Activated T-cell treated with anti-CD3 and anti-CD28 coated beads, Interleukin-2, amount 50 U/mL, for 4 hours (primary cell): ENCODE results near the gene TIGIT. TPM values are rescaled to one million over a fixed set of nuclear protein-coding genes. Genes with fewer than 3 reads are reported as not detected.

Source experiments
- ATAC-seq, 2 donors: fragments of 200-7000 bp; cut with Tn5 transposase; one replicate each; pipeline ENCODE4 v1.10.0; 2021
- DNase-seq: peaks from one replicate; pipeline ENCODE4 v3.0.0-alpha.2; 2020
- H3K27me3 Mint-ChIP-seq: one replicate; pipeline ENCODE4 v1.8.0; 2021; ENCODE audit warnings: low read depth, mixed read lengths
- H3K36me3 Mint-ChIP-seq: one replicate; pipeline ENCODE4 v1.8.0; 2022; ENCODE audit warnings: mixed read lengths; ENCODE audit not compliant: insufficient read depth
- H3K4me1 Mint-ChIP-seq: one replicate; pipeline ENCODE4 v1.8.0; 2021; ENCODE audit warnings: low read depth, mixed read lengths
- H3K4me3 Mint-ChIP-seq: one replicate; pipeline ENCODE4 v1.8.0; 2021; ENCODE audit warnings: mild to moderate bottlenecking, moderate library complexity, mixed read lengths
- H3K9me3 Mint-ChIP-seq: one replicate; pipeline ENCODE4 v1.8.0; 2021; ENCODE audit warnings: mixed read lengths
- total RNA-seq, 3 donors: library from RNA; stranded (reverse); gene quantifications; one replicate each; pipeline ENCODE4 v1.2.1, GENCODE V29; 2021

The TIGIT gene
- total RNA-seq, 3 donors from 2014 or later = 16.7 to 22.6 (median 20.9) TPM

GRCh38 chr3:114328345-114328744 is 34.5 kb downstream of the TIGIT start:
- Mint-ChIP-seq H3K9me3 (no peaks in the 10 kb centered on the region), H3K36me3 (peaks cover 18% of the 10 kb centered on the region), H3K27me3 (no peaks in the 10 kb centered on the region), H3K4me1 (peaks cover 87% of the 10 kb centered on the region), H3K4me3 (peak overlapping the region; percentile 35)
- ATAC-seq (peak in 1 of 2 donors; percentile 42), DNase-seq (no peak)

DNA sequence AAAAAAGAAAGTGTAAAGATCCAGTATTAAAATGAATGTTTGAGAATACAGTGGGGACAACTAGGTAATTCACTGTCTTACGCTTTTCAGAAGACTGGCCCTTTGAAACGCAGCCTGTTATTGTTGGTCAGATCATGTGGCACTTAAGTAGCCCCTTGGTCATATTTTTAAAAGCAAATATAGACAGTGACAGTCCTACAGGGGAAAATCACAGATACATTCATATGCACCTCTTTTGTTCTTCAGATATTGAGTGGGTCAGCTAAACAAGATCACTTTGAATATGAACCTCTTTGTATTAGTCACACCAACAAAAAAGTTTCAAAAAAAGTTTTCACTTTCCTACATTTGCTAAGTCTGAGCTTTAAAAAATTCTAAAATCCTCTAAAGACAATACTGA is 36.0 kb downstream of the TIGIT start:
- DNase-seq = no peak
- no peak overlapping the region for H3K4me3 Mint-ChIP-seq
- H3K27me3 Mint-ChIP-seq = no peaks in the 10 kb centered on the region
- peaks cover 12% of the 10 kb centered on the region for H3K36me3 Mint-ChIP-seq
- no peaks in the 10 kb centered on the region for H3K9me3 Mint-ChIP-seq
- H3K4me1 Mint-ChIP-seq = peaks cover 84% of the 10 kb centered on the region
- no peak for ATAC-seq

- no peak for ATAC-seq
- Mint-ChIP-seq H3K9me3 (no peaks in the 10 kb centered on the region), H3K4me3 (no peak overlapping the region), H3K36me3 (peaks cover 12% of the 10 kb centered on the region), H3K4me1 (peaks cover 83% of the 10 kb centered on the region), H3K27me3 (no peaks in the 10 kb centered on the region)
- DNase-seq = no peak
These were observed 37.2 kb downstream of the TIGIT start for GRCh38 chr3:114331007-114331406.

- Mint-ChIP-seq H3K4me1 (peaks cover 84% of the 10 kb centered on the region), H3K9me3 (no peaks in the 10 kb centered on the region), H3K27me3 (no peaks in the 10 kb centered on the region), H3K36me3 (peaks cover 12% of the 10 kb centered on the region), H3K4me3 (no peak overlapping the region)
- ATAC-seq (peak in 1 of 2 donors; percentile 26), DNase-seq (no peak)
These were observed 37.9 kb downstream of the TIGIT start for GRCh38 chr3:114331710-114332109.

DNA sequence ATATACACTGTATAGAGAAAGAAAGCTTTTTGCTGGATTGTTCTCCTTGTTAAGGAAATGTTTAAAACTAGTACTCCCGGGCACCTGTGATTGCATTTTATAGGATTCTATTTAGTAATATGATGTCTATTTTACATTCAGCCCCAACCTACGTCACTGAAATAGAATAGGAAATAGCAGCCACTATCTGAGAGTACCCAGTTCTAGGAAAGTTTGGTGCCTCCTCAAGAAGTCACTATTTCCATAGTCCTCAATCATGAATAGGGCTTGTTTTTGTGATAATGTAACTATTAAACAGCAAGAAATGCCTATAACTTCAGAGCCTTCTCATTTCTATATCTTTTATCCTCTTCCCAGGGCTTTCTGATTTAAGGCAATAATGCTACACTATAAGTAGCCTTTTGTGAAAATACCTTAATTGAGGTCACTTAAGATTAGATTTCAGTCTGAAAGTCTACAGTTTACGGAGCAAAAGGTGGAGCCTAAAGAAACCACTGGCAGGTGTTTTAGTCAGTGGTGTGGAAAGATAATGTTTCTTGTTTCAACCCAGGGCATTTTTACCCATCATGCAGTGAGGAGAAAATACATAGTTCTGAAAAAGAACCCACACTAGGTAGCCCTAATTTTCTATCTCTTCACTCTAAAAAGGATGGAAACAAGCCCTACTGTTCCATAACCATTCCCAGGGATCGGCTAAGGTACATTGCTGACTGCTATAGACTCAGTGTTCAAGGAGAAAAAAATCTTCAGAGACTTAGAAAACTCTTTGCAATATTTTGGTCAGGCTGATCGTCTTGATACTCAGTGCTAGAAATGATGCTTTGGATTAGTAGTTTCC is 38.7 kb downstream of the TIGIT start:
- DNase-seq (no peak), ATAC-seq (peak; percentile 45 to 62)
- Mint-ChIP-seq H3K27me3 (no peaks in the 10 kb centered on the region), H3K4me1 (peaks cover 82% of the 10 kb centered on the region), H3K9me3 (no peaks in the 10 kb centered on the region), H3K36me3 (peaks cover 12% of the 10 kb centered on the region), H3K4me3 (peak overlapping the region; percentile 46)

DNA sequence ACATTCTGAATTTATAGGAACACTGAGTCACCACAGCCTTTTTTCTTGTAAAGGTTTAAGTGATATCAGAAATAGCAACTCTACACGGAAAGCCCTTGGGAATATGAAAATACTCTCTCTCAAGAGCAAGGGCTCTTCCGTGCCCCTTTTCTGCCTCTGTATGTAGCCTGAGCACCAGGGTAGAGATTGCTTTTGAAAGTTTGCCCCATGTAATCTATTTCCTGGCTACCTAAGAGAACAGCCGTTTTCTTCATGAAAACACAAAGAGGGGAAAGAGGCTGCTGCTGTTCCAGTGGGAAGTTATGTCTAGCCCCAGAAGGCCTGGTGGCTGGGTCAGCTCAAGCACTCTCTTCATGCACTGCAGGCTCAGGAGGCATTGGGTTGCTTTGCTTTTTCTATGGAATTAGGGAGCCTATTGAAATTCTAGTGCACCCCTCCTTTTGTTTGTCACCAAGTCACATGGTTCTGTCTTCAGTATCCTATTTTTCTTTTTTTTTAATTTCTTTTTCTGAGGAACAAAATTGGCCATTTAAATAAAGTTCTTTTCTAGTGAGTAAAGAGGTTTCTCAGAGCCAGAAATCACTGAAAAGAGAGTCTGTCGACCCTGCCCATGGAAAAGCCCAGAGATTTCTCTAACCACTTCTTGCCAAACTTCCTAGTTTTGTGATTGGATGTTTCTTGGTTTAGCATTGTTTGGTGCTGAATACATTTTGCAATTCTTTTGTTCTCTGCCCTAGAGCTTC is 39.5 kb downstream of the TIGIT start:
- no peak for DNase-seq
- H3K4me3 Mint-ChIP-seq = no peak overlapping the region
- H3K9me3 Mint-ChIP-seq = no peaks in the 10 kb centered on the region
- peak in 1 of 2 donors; percentile 42 for ATAC-seq
- peaks cover 16% of the 10 kb centered on the region for H3K36me3 Mint-ChIP-seq
- no peaks in the 10 kb centered on the region for H3K27me3 Mint-ChIP-seq
- H3K4me1 Mint-ChIP-seq = peaks cover 80% of the 10 kb centered on the region

DNA sequence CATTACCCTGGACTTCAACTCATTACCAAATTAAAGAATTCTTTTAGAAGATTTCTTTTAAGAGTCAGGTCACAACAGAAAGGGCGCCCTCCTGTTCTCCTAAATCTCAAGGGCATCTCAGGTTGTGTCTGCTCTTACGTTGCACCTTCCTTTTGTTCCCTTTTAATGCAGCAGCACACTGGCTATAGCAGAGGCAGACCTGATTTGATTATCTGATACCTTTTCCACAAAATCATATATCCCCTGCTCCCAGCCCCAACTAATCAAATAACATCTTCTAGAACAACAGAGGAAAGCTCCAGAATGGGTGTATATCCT is 40.1 kb downstream of the TIGIT start:
- ATAC-seq = no peak
- no peaks in the 10 kb centered on the region for H3K27me3 Mint-ChIP-seq

GRCh38 chr3:114336122-114336697 is 42.4 kb downstream of the TIGIT start:
- no peaks in the 10 kb centered on the region for H3K9me3 Mint-ChIP-seq
- peaks cover 10% of the 10 kb centered on the region for H3K36me3 Mint-ChIP-seq
- no peak for DNase-seq
- no peak for ATAC-seq
- H3K27me3 Mint-ChIP-seq = no peaks in the 10 kb centered on the region
- H3K4me1 Mint-ChIP-seq = peaks cover 61% of the 10 kb centered on the region
- H3K4me3 Mint-ChIP-seq = no peak overlapping the region

More for the DNA sequence above, 40.1 kb downstream of the TIGIT start:
- DNase-seq = no peak
- Mint-ChIP-seq H3K4me3 (no peak overlapping the region), H3K9me3 (no peaks in the 10 kb centered on the region), H3K36me3 (peaks cover 14% of the 10 kb centered on the region), H3K4me1 (peaks cover 77% of the 10 kb centered on the region)

DNA sequence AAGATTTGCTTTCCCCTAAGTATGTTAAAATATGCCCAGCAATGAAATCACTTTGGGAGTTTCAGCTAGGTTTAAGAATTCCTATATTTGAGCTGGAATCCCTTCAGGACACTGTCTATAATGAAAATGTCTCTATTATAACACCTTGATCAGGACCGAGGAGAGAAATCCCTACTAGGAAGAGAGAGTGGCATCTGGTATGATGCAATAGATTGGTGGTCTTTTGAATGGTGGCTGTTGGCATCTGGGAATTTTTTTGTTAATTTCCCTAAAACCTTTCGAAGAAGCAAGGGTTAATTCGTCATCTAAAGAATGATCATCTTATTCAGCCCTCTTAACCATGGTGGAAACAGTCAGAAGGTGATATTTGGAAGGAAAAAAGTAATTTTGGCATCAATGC is 43.0 kb downstream of the TIGIT start:
- ATAC-seq (no peak), DNase-seq (no peak)
- no peaks in the 10 kb centered on the region for H3K9me3 Mint-ChIP-seq
- H3K4me3 Mint-ChIP-seq = no peak overlapping the region
- H3K36me3 Mint-ChIP-seq = peaks cover 10% of the 10 kb centered on the region
- peaks cover 54% of the 10 kb centered on the region for H3K4me1 Mint-ChIP-seq
- no peaks in the 10 kb centered on the region for H3K27me3 Mint-ChIP-seq

DNA sequence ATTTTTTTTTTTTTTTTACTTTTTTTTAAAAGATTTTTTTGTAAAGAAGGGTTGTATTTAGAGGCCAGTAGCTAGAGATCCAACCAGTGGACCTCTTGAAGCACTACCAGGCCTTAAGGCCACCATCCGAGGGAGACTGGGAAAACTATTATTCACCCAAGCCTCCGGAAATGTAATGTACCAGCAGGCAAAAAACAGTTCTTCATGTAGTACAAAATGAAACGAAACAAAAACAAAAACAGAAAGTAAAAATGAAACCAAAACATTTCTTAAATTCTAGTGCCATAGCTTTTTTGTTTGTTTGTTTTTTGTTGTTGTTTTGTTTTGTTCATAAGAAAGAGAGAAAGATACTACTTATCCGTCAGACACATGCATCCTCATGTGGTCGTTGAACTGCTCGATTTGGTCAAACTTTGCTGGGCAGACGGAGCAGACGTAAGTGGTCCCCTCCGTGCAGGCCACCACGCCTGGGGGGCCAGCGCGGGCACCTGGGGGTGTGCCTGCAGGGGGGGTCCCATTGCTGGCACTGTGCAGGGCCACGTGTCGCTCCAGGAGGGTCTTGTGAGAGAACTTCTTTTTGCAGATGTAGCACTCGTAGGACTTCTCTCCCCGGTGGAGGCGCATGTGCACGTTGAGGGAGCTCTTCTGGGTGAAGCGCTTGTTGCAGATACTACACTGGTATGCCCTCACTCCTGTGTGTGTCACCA is 45.0 kb downstream of the TIGIT start:
- no peaks in the 10 kb centered on the region for H3K9me3 Mint-ChIP-seq
- ATAC-seq (peak in 1 of 2 donors; percentile 25), DNase-seq (no peak)
- no peaks in the 10 kb centered on the region for H3K27me3 Mint-ChIP-seq
- H3K36me3 Mint-ChIP-seq = peaks cover 19% of the 10 kb centered on the region
- no peak overlapping the region for H3K4me3 Mint-ChIP-seq
- peaks cover 37% of the 10 kb centered on the region for H3K4me1 Mint-ChIP-seq

DNA sequence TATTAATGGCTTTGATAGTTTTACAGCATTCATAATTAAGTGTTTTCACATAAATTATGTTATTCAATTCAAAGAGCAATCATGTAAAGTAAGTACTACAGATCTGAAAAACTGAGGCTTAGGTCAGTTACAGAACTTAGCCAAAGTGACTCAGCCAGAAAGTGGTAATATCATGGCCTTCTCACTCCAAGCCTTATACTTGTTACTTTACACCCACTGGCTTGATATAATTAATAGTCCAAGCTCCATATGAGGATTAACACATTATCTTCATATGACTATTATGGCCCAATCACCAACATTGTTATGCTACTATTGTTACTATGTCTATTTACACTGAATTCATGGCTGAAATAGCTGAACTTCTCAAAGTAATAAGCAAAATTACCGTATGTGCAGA is 50.7 kb downstream of the TIGIT start:
- H3K4me1 Mint-ChIP-seq = peaks cover 11% of the 10 kb centered on the region
- peaks cover 21% of the 10 kb centered on the region for H3K36me3 Mint-ChIP-seq
- no peaks in the 10 kb centered on the region for H3K27me3 Mint-ChIP-seq
- DNase-seq (no peak), ATAC-seq (no peak)
- H3K9me3 Mint-ChIP-seq = no peaks in the 10 kb centered on the region
- H3K4me3 Mint-ChIP-seq = no peak overlapping the region

GRCh38 chr3:114350271-114350670 is 56.4 kb downstream of the TIGIT start:
- H3K4me1 Mint-ChIP-seq = peaks cover 5% of the 10 kb centered on the region
- no peak for DNase-seq
- peaks cover 37% of the 10 kb centered on the region for H3K36me3 Mint-ChIP-seq
- H3K9me3 Mint-ChIP-seq = no peaks in the 10 kb centered on the region
- ATAC-seq = no peak
- H3K27me3 Mint-ChIP-seq = no peaks in the 10 kb centered on the region
- no peak overlapping the region for H3K4me3 Mint-ChIP-seq

DNA sequence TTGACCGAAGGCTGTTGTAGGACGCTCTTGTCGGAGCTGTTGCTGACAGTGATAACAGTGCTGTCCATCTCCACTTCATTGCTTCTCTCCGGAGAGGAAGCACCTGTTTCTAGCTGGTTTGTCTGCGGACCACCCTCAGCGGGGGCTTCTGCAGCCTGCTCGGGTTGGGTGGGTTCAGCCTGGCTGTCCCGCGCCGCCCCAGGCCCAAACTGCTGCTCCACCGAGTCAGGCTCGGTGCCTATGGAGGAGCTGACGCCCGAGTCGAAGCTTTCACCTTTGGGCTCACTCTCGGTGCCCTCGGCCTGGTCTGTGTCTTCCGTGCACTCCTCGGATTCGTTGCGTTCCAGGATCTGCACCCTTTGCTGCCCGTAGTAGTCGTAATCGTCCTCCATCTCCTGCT is 56.9 kb downstream of the TIGIT start:
- Mint-ChIP-seq H3K27me3 (no peaks in the 10 kb centered on the region), H3K4me1 (peaks cover 5% of the 10 kb centered on the region), H3K36me3 (peaks cover 37% of the 10 kb centered on the region), H3K4me3 (no peak overlapping the region), H3K9me3 (no peaks in the 10 kb centered on the region)
- DNase-seq (no peak), ATAC-seq (no peak)

DNA sequence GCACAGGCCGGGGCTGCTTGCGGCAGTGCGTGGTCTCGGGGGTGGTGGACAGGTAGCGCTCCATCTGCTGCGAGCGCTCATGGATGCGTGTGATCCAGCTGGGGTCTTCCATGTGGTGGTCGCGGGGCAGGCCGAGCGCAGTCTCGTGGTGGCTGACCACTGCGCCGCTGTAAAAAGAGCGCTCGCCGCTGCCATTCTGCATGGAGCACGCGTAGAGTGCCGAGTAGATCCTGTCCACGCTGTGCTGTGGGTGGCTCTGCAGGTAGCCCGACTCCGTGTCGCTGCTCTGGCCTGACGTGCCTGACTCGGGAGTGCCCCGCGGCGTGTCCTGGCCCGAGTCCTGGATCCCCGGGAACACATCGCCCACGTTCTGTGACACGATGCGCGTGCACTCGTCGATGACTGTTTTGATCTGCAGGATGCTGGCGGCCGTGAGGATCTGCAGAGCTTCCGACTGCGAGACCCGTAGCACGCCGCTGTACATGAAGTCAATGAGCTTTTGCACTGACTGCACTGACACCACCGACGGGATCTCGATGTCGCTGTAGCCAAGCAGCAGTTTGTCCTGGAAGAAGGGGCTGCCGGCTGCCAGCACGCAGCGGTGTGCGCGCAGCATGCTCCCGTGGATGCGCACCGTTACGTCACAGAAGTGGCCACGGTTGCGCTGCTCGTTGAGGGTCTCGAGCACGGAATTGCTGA is 57.4 kb downstream of the TIGIT start:
- no peak for ATAC-seq
- Mint-ChIP-seq H3K4me1 (peaks cover under 1% of the 10 kb centered on the region), H3K27me3 (no peaks in the 10 kb centered on the region), H3K36me3 (peaks cover 37% of the 10 kb centered on the region), H3K9me3 (no peaks in the 10 kb centered on the region), H3K4me3 (no peak overlapping the region)
- DNase-seq = no peak
